HepG2 (cell line): ENCODE measurements around the gene ADPRH. TPM values are rescaled to one million over a fixed set of nuclear protein-coding genes. Genes with fewer than 3 reads are reported as not detected.

Experiments used
- ATAC-seq: fragments of 200-7000 bp; cut with Tn5 transposase; 3 replicates; pipeline ENCODE4 v1.9.1; 2020; ENCODE audit warnings: mild to moderate bottlenecking, moderate library complexity
- BruUV-seq: library from RNA; stranded (reverse); fragments of 400-500 nt; replicated peaks from 2 replicates; lab custom pipeline; 2021; lab: Mats Ljungman, UMichigan
- CTCF ChIA-PET: fragments of 300-600 bp; formaldehyde crosslinking; extraction: SDS; loops from one replicate; lab custom pipeline; 2021; ENCODE audit warnings: low total read pairs, inconsistent platforms, low intra/inter-chr PET ratio; lab: Yijun Ruan, JAX
- POLR2A ChIA-PET: fragments of 350-600 bp; sonication (Branson Sonifier 250); formaldehyde crosslinking; loops from one replicate; lab custom pipeline; 2020; ENCODE audit warnings: antibody characterized with exemption, inconsistent platforms; lab: Yijun Ruan, JAX
- DNase-seq: peaks from one replicate; pipeline ENCODE4 v3.0.0-alpha.2; 2015; ENCODE audit warnings: low spot score
- FAIRE-seq: peaks from 3 replicates; lab custom pipeline; 2011; peaks lifted over from hg19 to GRCh38; lab: Jason Lieb, UNC
- H2AFZ ChIP-seq: one replicate; pipeline ENCODE4 v1.6.1; 2011; ENCODE audit warnings: low read length, inconsistent platforms
- H3K27ac ChIP-seq: fragments of 300-600 bp; 3 replicates; pipeline ENCODE4 v1.8.0; 2011; ENCODE audit warnings: mixed run types, mild to moderate bottlenecking, mixed read lengths, low read length, inconsistent platforms; ENCODE audit not compliant: insufficient read depth; ENCODE audit errors: extremely low read length
- H3K27me3 ChIP-seq, 2 experiments: fragments of 200-600 bp in 1 of 2; 2 replicates in 1 of 2; 3 replicates in 1 of 2; pipeline versions ENCODE4 v1.6.0 to v1.8.0; 2011; ENCODE audit warnings: low read length in 2 of 2, mild to moderate bottlenecking in 2 of 2, moderate library complexity in 2 of 2, inconsistent platforms in 1 of 2; ENCODE audit not compliant: insufficient read depth in 2 of 2, control insufficient read depth in 1 of 2
- H3K36me3 ChIP-seq, 2 experiments: fragments of 200-600 bp in 1 of 2; replicated peaks in 1 of 2; 2 replicates in 1 of 2; 3 replicates in 1 of 2; pipeline versions ENCODE4 v1.5.1 to v1.8.0; 2011; ENCODE audit warnings: low read length in 2 of 2, inconsistent platforms in 1 of 2; ENCODE audit not compliant: insufficient read depth in 2 of 2, control insufficient read depth in 1 of 2
- H3K4me1 ChIP-seq: 2 replicates; pipeline ENCODE4 v1.5.1; 2012; ENCODE audit warnings: low read length, inconsistent platforms; ENCODE audit not compliant: insufficient read depth
- H3K4me2 ChIP-seq: 2 replicates; pipeline ENCODE4 v1.6.0; 2011; ENCODE audit warnings: low read depth, low read length, inconsistent platforms
- H3K4me3 ChIP-seq, 3 experiments: fragments of 200-600 bp in 1 of 3; sonication (generic), shearing (Covaris generic) in 1 of 3; replicated peaks in 1 of 3; 2 replicates each; pipeline ENCODE4 v1.5.1; 2011 to 2016; ENCODE audit warnings: low read length in 3 of 3, inconsistent platforms in 2 of 3, low read depth in 2 of 3, mild to moderate bottlenecking in 2 of 3, control low read depth in 1 of 3, mixed read lengths in 1 of 3; ENCODE audit not compliant: insufficient read depth in 1 of 3
- H3K79me2 ChIP-seq: one replicate; pipeline ENCODE4 v1.6.1; 2011; ENCODE audit warnings: low read length, inconsistent platforms; ENCODE audit not compliant: insufficient read depth
- H3K9ac ChIP-seq: 2 replicates; pipeline ENCODE4 v1.6.0; 2011; ENCODE audit warnings: mild to moderate bottlenecking, low read depth, low read length, inconsistent platforms; ENCODE audit not compliant: insufficient read depth
- H3K9me3 ChIP-seq: 2 replicates; pipeline ENCODE4 v1.5.1; 2012; ENCODE audit warnings: mild to moderate bottlenecking, low read length
- H4K20me1 ChIP-seq: 2 replicates; pipeline ENCODE4 v1.6.0; 2011; ENCODE audit warnings: inconsistent platforms, mild to moderate bottlenecking, low read length, moderate library complexity; ENCODE audit not compliant: insufficient read depth
- DNMT3B ChIP-seq: conservative IDR thresholded peaks from 2 replicates; pipeline ENCODE4 v1.6.1; 2016; ENCODE audit warnings: missing biosample characterization, control low read depth
- EP300 ChIP-seq, 3 experiments: sonication (generic) in 1 of 3; formaldehyde crosslinking in 1 of 3; IDR thresholded peaks; 2 replicates each; pipeline versions ENCODE4 v1.5.1 to v1.6.1; 2011 to 2020; ENCODE audit warnings: low read depth in 2 of 3, low read length in 2 of 3, borderline replicate concordance in 1 of 3, improper control_type of control experiment in 1 of 3, mild to moderate bottlenecking in 1 of 3, missing genetic modification reagents in 1 of 3, moderate library complexity in 1 of 3
- ETV5 ChIP-seq: IDR thresholded peaks from 2 replicates; pipeline ENCODE4 v1.6.1; 2018; ENCODE audit warnings: missing biosample characterization, missing genetic modification reagents, inconsistent platforms, borderline replicate concordance
- HOXA5 ChIP-seq: sonication (generic); formaldehyde crosslinking; IDR thresholded peaks from 2 replicates; pipeline ENCODE4 v1.4.0; 2020; ENCODE audit warnings: missing genetic modification reagents
- JDP2 ChIP-seq: sonication (generic); formaldehyde crosslinking; IDR thresholded peaks from 2 replicates; pipeline ENCODE4 v1.8.1; 2022; ENCODE audit warnings: missing genetic modification reagents, borderline replicate concordance
- KLF12 ChIP-seq: sonication (generic); formaldehyde crosslinking; IDR thresholded peaks from 2 replicates; pipeline ENCODE4 v1.4.0; 2020; ENCODE audit warnings: missing genetic modification reagents, borderline replicate concordance
- RARA ChIP-seq: IDR thresholded peaks from 2 replicates; pipeline ENCODE4 v1.6.1; 2016; ENCODE audit warnings: missing genetic modification reagents, missing compliant biosample characterization
- STAG1 ChIP-seq: sonication (generic); formaldehyde crosslinking; IDR thresholded peaks from 2 replicates; pipeline ENCODE4 v1.4.0; 2020; ENCODE audit warnings: missing genetic modification reagents
- ZNF343 ChIP-seq: sonication (generic); formaldehyde crosslinking; IDR thresholded peaks from 2 replicates; pipeline ENCODE4 v1.4.0; 2020; ENCODE audit warnings: mild to moderate bottlenecking, missing genetic modification reagents
- ZNF619 ChIP-seq: sonication (generic); formaldehyde crosslinking; IDR thresholded peaks from 2 replicates; pipeline ENCODE4 v1.4.0; 2020; ENCODE audit warnings: mild to moderate bottlenecking, missing genetic modification reagents
- WGBS: methylation state at CpG from one replicate; pipeline ENCODE4 v1.1.6; 2017; ENCODE audit warnings: low lambda C conversion rate; 5-methylcytosine and 5-hydroxymethylcytosine counted together
- in situ Hi-C: cut with HindIII; loops from 2 replicates; pipeline ENCODE4 v1.10.0; 2017; ENCODE audit warnings: low pct_unique_long_range_greater_than_20kb; ENCODE audit not compliant: extremely low pct_ligation_motif_present
- intact Hi-C: fragments of 100-400 bp; cut with micrococcal nuclease; formaldehyde crosslinking; loops from one replicate; pipeline ENCODE4 v1.10.0; 2022; ENCODE audit not compliant: unreplicated experiment
- polyA plus RNA-seq, 8 experiments: library from polyadenylated mRNA; depleted of rRNA in 3 of 8; stranded (reverse) in 7 of 8; unstranded in 1 of 8; fragments of >200 nt; fragmentation: Illumina TruSeq in 4 of 8; extraction: Trizol in 4 of 8; gene quantifications; 2 replicates each; pipeline versions ENCODE4 v1.2.1 to v1.2.3, GENCODE V29; 2011 to 2016; ENCODE audit warnings: low read depth in 4 of 8, missing spikeins in 1 of 8, mixed read lengths in 1 of 8; ENCODE audit not compliant: insufficient read depth in 1 of 8
- total RNA-seq, 5 experiments: library from RNA; depleted of rRNA; stranded (reverse); fragments of >200 nt; fragmentation: Illumina TruSeq; extraction: Trizol; gene quantifications; 2 replicates each; pipeline ENCODE4 v1.2.3, GENCODE V29; 2016; ENCODE audit warnings: low read depth in 1 of 5
- TF ChIP-seq, protein P1 (sequence below): sonication (generic); formaldehyde crosslinking; IDR thresholded peaks from 2 replicates; pipeline ENCODE4 v1.4.0; 2020; ENCODE audit warnings: missing genetic modification reagents

Gene ADPRH
- total and polyA plus RNA-seq, 2 of the 13 experiments (the other 11 are each of a cell fraction or from before 2014, with no cell fraction given), result 0.01 to 0.15 TPM

DNA sequence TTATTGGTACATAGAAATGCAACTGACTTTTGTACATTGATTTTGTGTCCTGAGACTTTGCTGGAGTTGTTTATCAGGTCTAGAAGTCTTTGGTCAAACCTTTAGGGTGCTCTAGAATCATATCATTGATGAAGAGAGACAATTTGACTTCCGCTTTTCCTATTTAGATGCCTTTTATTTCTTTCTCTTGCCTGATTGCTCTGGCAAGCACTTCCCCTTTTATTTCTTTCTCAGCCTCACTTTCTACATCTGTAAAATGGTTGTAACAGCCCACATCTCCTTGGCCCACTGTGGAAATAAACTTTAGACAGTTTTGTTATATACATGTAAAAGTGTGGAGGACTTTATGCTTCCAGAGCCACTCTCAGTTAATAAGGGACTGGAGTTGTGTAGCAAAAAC, 32.4 kb downstream of the ADPRH start:
- DNase-seq (no peak), ATAC-seq (no peak), FAIRE-seq (no peak)
- H3K4me3 ChIP-seq, result no peak overlapping the region
- BruUV-seq, result no TSS peak
- H3K79me2 ChIP-seq, result no peaks in the 10 kb centered on the region
- ChIA-PET POLR2A (no interaction called here), CTCF (no interaction called here)
- in situ Hi-C loops (no loop called here), intact Hi-C loops (no loop called here)
- no peak overlapping the region for H2AFZ ChIP-seq
- 0 out of 5 replicates have a peak, but pooled peaks cover 0 to 3% of the 10 kb centered on the region in 2 experiments for H3K27me3 ChIP-seq
- no peaks in the 10 kb centered on the region for H3K36me3 ChIP-seq
- H3K4me1 ChIP-seq, result no peaks in the 10 kb centered on the region
- no peak overlapping the region for H3K27ac ChIP-seq
- no peak for TF ChIP-seq STAG1 (CRISPR knock-in tag)
- no peak for TF ChIP-seq ZNF619 (CRISPR knock-in tag)
- no peak for TF ChIP-seq HOXA5 (CRISPR knock-in tag)
- TF ChIP-seq EP300 (IDR thresholded peaks at IDR 0.05; ENCODE audit: low read depth in 2 of 2, low read length in 2 of 2), result no peak
- TF ChIP-seq EP300 (CRISPR knock-in tag; IDR thresholded peaks at IDR 0.05; ENCODE audit: borderline replicate concordance), result no peak
- TF ChIP-seq ETV5 (CRISPR knock-in tag), result no peak
- no peak for TF ChIP-seq DNMT3B (CRISPR knock-in tag)
- H3K9me3 ChIP-seq, result no peaks in the 10 kb centered on the region
- H3K4me2 ChIP-seq, result no peak overlapping the region
- no peak overlapping the region for H3K9ac ChIP-seq
- 43% methylated on average over 1 of the region's 1 CpG for WGBS
- no peaks in the 10 kb centered on the region for H4K20me1 ChIP-seq

GRCh38 chr3:119613201-119613600, 33.9 kb downstream of the ADPRH start:
- FAIRE-seq (no peak), DNase-seq (no peak), ATAC-seq (no peak)
- no CpG with 5 or more reads among the region's 1 CpG for WGBS
- H3K27me3 ChIP-seq, result 0 out of 5 replicates have a peak, but pooled peaks cover 0 to 3% of the 10 kb centered on the region in 2 experiments
- intact Hi-C loops, result no loop called here
- H2AFZ ChIP-seq, result no peak overlapping the region
- H3K4me2 ChIP-seq, result no peak overlapping the region
- POLR2A ChIA-PET, result no interaction called here
- H3K36me3 ChIP-seq, result no peaks in the 10 kb centered on the region
- no peak overlapping the region for H3K27ac ChIP-seq
- no peaks in the 10 kb centered on the region for H3K9me3 ChIP-seq
- H3K4me1 ChIP-seq, result no peaks in the 10 kb centered on the region
- CTCF ChIA-PET, result no interaction called here
- H4K20me1 ChIP-seq, result no peaks in the 10 kb centered on the region
- no peak overlapping the region for H3K9ac ChIP-seq
- no peak overlapping the region for H3K4me3 ChIP-seq
- in situ Hi-C loops, result no loop called here
- TF ChIP-seq, protein P1, sequence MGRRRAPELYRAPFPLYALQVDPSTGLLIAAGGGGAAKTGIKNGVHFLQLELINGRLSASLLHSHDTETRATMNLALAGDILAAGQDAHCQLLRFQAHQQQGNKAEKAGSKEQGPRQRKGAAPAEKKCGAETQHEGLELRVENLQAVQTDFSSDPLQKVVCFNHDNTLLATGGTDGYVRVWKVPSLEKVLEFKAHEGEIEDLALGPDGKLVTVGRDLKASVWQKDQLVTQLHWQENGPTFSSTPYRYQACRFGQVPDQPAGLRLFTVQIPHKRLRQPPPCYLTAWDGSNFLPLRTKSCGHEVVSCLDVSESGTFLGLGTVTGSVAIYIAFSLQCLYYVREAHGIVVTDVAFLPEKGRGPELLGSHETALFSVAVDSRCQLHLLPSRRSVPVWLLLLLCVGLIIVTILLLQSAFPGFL (CRISPR knock-in tag), result no peak
- TF ChIP-seq JDP2 (CRISPR knock-in tag) (no peak), KLF12 (CRISPR knock-in tag) (no peak), RARA (CRISPR knock-in tag) (no peak), ZNF343 (no peak)
- TF ChIP-seq, all 625 proteins: peak for 0
- no peaks in the 10 kb centered on the region for H3K79me2 ChIP-seq
- no TSS peak for BruUV-seq
